HG03159 (cell line): Measurements from ENCODE around the gene CSNK1G1.
"Not testable (repeated sequence)": the region's sequence is repeated elsewhere in the genome, so short reads cannot be mapped to it uniquely, and the experiment has no call there.

ENCODE experiments used
- ATAC-seq: cut with Tn5 transposase; IDR thresholded peaks from one replicate; pipeline ENCODE4 v1.9.1; 2021; ENCODE audit warnings: mild to moderate bottlenecking, moderate library complexity; ENCODE audit not compliant: unreplicated experiment

Gene CSNK1G1

DNA sequence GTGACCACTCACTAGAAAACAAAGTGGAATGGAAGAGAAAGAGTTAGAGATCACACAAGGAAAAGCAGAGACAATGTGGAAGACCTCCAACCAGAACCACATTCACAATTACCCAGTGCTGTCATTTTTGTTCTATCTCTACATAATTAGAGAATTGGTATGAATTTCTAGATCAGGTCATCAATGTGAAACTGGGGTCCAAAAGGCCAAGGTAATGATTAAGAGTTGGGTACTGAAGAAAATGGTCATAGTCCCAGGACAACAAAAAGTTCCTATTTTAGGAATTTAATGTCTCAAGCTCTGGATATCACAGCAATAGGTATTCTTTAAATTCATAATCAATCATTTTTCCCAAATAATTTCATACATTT, 108.5 kb downstream of the CSNK1G1 start:
- ATAC-seq = no peak

DNA sequence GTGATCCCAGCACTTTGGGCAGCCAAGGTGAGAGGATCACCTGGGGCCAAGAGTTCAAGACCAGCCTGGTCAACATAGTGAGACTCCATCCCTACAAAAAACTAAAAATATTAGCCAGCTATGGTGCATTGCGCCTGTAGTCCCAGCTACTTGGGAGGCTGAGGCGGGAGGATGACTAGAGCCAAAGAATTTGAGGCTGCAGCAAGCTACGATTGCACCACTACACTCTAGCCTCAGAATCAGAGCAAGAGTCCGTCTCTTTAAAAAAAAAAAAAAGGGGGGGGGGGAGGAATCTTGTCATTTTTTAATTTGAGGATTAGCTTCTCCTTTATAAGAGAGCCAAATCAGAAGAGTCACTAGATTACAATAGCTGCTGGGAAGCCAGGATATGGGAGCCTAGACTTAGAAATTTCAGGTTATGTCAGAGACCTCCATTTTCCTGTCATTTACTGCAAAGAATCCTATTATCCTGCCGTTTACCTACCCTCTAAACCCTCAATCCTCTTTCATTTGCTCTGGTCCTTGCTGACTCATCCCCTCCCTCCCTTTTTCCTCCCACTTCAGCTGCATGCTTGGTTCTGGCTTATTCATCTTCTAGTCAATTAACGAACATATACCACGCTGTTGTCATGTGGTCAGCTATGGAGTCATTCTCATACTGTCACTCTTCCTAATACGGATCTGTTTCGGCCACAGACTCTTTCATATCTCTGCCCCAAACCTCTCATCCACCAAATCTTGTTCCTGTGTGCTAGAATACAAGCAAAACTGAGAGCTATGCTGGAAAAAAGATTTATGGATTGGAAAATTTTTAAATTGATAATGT, 109.4 kb downstream of the CSNK1G1 start:
- ATAC-seq = peak; percentile 77

DNA sequence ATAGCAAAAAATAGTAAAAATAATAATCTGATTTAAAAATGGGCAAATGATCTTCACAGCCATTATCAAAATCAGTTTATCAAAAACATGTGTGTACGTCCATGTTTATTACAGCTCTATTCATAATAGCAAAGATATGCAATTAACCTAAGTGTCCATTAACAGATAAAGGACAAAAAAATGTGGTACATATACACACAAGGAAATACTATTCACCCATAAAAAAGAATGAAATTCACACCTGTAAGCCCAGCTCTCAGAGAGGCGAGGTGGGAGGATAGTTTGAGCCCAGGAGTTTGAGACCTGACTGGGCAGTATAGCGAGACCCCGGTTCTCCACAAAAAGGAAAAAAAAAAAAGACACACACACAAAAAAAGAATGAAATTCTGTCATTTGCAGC, 110.6 kb downstream of the CSNK1G1 start:
- ATAC-seq = no peak

DNA sequence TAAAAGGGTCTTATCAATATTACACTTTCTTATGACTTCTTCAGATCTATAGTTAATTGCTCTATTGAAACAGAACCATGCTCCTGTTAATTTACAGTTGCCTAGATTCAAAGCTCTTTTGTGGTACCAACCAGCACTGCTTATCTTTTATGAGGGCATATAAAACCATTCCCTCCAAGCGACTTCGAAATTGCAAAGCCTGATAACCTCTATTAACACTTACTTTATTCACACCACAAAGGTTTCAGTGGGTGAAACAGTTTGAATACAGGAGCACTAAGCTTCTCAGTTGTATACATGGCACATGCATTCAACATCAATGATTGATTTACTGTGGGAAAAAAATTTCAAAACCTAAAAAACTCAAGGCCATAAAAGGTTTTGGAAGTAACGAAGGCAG, 118.3 kb downstream of the CSNK1G1 start:
- no peak for ATAC-seq

DNA sequence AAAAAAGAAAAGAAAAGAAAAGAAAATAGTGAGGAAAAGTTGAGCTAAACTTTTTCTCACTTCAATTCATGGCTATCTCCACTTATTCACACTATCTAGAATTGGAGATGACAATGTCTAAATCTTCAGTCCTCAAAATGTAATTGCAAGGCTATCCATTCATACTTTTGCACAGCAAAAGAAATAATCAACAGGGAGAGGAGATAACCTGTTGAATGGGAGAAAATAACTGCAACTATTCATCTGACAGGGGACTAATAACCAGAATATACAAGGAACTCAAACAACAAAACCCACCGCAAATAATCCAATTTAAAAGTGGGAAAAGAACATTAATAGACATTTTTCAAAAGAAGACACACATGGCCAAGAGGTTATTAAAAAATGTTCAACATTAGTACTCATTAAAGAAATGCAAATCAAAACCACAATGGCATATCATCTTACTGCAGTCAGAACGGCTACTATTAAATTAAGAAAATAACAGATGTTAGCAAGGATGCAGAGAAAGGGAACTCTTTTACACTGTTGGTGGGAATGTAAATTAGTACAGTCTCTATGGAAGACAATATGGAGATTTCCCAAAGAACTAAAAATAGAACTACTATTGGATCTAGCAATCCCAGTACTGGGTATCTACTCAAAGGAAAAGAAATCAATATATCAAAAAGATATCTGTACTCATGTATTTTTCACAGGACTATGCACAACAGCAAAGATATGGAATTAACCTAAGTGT, 119.6 kb downstream of the CSNK1G1 start:
- ATAC-seq = no peak

DNA sequence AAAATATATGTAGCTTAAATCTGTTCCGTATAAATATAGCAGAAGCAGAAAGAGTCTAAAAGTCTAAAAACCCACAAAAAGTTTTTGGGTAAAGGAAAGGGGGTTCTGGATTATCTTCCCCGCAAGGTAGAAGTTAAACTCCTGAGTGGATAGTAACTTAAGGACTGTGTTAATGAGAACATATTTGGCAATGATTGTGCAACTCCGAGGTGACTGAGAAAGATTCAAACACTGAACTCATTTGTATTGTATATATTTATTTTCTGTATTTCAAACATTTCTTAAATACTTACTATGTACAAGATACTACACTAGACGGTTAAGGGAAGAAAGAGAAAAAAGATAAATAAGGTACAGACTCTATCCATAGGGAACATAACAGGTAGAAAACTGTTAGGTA, 120.4 kb downstream of the CSNK1G1 start:
- no peak for ATAC-seq

DNA sequence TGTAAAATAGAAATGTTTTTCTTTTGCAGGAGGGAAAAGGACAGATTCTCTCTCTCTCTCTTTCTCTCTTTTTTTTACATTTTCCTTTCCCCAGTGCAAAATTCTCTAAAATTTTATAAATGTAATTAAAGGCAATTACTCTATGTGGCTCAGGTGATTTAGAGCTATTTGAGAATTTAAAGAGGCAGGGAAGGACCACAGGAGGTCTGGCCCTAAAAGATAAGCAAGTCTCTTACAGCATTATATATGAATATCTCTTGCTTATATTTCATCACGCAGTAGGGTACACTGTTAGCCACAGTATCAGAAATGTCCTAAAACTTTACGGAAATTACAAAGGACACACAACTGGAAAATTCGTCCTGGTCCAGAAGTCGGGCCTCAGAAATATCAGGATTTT, 122.7 kb downstream of the CSNK1G1 start:
- no peak for ATAC-seq

DNA sequence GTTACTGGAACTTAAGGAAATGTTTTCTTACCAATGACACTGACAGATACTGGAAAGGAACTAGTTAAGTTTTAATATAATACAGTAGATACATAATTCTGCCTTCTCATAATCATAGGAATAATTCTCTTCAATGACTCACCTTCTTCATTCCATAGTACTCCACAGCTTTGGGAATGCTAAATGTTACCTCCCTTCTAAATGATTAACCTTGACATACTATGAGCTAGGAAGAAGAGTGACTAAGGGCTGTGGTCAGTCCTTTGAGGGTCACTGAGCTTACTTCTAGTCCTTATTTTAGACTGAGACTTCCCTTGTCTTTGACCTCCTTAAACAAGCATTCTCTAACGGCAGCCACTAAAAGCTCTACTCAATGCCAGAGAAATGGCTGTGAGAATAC, 123.6 kb downstream of the CSNK1G1 start:
- no peak for ATAC-seq

DNA sequence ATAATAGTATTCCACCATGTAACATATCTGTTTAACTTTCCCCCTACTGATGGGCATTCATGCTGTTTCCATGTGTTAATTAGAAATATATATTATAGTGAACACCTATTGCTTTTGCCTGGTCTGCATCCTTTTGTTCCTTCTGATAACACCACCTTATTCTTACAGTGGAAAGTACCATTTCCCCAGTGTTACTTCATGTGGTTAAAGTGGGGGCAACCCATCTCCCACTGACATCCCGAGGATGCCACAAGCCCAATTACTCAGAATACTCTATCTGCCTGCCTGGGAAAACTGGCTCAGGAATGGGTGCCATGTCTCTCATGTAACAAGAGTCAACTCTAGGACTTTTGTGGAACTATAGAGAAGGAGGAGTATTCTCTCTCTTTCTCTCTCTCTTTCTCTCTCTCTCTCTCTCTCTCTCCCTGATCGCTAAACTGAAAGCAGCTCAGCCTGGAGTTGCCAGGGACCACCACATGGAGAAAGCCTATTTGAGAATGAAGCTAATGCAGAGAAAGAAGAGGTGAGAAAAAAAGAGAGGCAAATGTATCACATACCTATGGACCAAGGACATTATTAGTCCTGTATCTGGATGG, 126.7 kb downstream of the CSNK1G1 start:
- ATAC-seq = no peak

DNA sequence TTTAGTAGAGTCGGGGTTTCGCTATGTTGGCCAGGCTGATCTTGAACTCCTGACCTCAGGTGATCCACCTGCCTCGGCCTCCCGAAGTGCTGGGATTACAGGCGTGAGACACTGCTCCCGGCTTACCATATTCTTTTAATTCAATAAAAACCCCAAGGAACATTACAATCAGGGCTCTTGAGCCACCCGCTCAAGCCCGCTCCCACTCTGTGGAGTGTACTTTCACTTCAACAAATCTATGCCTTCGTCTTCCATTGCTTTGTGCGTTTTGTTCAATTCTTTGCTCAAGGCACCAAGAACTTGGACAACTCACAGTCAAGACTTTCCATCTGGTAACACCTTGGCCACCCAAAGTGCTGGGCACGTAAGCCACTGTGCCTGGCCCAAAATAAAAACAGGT, 130.2 kb downstream of the CSNK1G1 start:
- no peak for ATAC-seq

DNA sequence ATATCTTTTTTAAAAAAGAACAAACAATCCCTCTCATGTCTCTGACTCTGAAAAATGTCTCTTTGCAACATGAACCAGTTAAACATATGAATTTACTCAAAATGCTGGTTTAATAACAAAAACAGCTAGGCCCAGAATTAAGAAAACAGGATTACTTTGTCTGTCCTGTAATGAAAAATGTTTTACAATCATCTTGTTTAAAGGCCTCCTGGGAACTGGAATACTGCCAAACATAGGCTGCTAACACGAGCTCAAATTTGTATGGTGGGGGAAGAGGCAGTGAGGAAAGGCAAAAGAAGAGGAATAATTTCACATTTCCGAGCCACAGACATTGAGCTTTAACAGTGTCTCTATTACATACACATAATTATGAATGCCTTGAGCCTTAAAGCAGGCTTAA, 131.5 kb downstream of the CSNK1G1 start:
- ATAC-seq = no peak

DNA sequence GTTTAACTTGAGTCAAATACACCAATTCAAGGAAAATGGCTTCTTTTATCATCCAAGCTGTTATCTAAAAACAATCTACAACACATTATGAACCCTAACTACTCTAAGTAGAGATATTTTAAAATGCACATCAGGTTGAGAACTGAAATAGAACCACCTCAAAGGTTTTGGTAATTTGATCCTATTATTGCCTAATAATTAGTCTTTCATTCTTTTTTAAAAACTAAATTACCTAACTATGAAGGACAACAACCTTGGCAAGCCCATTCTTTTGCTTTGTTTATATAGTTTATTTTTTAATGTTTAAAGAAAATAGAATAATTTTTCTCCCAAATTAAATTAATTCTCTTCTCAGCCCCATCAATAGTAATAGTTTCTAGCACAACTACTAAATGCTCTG, 132.1 kb downstream of the CSNK1G1 start:
- ATAC-seq = no peak

DNA sequence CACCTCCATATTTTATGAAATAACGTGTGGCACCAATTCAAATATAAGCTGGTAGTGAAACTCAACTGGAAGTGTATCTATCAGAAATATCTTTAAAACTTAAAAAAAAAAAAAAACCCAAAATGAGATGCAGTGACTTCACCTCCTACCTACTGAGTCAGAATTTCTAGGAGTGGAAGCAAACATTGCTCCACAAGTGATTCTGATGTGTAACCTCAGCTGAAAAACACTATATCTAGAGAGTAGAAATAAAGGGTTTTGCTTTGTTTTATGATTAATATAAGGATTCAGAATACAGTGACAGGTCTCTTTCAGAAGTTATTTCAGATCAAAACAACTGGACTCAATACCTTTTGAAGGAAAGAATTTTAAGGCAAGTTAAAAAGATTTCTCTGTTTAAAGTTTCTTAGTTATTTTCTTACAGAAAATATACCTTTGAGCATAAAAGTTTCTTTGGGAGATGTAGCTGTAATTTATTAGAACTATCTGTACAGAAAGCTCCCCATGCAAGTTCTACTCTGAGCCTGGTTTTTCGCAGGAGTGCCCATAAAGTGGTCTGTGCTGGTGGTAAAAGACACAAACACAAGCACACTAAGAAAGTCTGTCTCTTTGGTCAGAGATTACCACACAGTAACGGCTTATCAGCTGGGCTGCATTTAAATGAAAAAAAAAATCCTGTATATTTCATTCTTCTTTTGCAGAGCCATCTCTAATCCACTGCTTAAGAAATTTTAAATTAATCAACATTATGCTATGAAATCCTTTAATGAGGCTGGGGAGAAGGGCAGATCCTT, 133.2 kb downstream of the CSNK1G1 start:
- no peak for ATAC-seq

DNA sequence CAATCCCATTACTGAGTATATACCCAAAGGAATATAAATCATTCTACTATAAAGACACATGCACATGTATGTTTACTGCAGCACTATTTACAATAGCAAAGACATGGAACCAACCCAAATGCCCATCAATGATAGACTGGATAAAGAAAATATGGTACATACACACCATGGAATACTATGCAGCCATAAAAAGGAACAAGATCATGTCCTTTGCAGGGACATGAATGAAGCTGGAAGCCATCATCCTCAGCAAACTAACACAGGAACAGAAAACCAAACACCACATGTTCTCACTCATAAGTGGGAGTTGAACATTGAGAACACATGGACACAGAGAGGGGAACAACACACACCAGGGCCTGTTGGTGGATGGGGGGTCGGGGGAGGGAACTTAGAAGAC, 134.1 kb downstream of the CSNK1G1 start:
- not testable (repeated sequence) for ATAC-seq

DNA sequence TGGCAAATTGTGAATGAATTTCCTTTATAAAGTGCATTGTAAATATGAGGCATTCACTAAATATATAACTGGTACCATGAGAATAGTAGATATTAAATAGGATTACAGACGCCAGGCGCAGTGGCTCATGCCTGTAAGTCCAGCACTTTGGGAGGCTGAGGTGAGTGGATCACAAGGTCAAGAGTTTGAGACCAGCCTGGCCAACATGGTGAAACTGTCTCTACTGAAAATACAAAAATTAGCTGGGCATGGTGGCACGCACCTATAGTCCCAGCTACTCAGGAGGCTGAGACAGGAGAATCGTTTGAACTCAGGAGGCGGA, 138.6 kb downstream of the CSNK1G1 start:
- ATAC-seq = not testable (repeated sequence)

DNA sequence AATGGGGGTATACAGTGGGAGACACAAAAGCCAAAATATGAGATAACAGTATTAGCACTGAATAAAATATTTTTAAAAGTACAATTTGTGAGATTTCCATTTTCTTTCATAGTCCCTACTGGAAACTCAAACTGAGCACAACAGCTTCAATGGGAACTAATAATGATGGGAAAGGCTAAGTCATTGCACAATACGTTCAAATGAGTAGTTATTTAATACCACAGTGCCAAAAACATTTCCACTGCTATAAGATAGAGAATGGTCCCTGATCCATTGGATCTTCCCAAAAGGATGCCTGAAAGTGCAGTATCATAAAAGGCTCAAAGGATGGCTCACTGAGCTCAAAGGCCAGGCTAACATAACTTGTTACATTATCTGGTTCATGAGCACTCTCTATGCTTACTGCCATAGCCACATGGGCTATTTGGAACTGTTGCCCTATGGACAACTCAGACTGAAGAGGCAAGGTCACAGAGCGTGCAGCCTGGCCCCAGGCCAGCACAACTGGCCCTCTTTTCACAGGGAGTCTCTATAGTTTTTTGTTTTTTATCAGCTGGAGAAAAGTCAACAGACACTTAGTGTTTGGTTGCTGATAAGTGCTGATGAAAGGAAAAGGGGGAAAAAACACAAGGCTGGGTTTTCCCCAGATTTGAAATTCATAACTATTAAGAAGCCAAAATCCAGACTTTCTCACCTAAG, 139.1 kb downstream of the CSNK1G1 start:
- no peak for ATAC-seq

DNA sequence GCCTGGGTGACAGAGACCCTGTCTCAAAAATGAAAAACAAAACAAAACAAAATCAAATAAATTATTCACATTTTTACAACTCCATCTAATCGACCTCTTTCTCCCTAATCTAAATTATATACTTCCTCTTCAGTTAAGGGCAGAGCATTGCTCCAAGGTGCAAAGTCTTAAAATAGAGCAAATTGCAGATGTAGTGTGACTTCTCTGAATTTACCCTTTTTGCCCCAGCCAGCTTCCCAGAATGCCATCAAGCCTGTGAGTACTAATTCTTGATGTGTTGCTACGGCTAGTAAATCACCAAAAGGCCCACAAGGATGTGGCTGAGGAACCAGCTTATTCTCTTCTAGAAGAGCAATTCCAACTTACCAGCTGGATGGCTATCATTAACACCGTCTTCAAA, 139.8 kb downstream of the CSNK1G1 start:
- no peak for ATAC-seq

DNA sequence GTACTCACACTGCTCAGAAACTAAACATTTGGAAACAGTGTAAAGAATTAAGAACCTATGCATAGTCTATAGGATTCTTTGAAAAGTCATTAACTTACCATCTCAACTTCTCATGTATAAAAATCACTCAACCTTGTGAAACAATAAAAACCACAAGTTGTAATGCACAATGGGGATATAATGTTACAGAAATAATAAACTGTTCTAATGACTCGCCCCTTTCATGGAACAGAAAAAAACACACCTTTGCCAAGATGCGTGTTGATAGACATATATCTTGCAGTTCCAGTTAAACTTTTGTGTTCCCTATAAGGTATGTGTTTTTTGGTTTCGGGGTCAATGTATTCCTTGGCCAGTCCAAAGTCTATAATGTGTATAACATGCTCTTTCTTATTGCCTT, 142.3 kb downstream of the CSNK1G1 start:
- ATAC-seq = no peak

DNA sequence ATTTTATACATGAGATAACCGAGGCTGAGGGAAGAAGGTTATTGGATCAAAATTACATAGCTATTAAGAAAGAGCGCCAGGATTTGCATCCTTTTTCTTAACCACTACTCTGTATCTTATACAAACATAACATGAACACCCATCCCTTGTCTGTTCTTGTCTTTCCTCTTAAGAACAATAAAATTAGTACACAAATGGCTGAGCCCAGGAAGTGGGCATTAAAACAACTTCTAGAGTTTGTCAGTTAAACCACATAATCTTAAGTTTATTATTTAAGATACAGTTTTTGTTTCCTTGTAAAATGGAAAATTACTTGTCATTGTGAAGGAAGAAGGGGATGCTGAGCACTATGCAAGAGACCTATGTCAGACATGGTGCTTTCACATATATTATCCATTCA, 144.3 kb downstream of the CSNK1G1 start:
- ATAC-seq = no peak

DNA sequence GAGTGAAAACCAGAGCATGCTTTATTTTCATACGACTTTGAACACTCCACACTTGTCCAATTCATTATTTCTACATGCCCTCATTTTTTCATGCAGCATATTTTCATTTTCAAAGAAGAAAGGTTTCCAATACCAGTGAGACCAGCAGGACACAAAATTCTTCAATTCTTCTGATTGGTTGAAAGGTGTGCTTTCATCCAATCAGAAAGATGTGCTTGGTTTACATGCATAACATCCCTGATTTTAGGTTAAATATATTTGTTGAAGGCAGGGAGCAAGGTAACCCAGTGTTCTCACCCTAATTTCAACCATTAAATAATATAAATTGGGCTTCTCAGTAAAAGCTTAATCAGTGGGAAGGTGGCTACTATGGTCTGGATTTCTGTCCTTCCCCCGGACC, 145.6 kb downstream of the CSNK1G1 start:
- no peak for ATAC-seq
